ENCODE results near the gene P2RY2.
"Not testable (repeated sequence)": the region's sequence is repeated elsewhere in the genome, so short reads cannot be mapped to it uniquely, and the experiment has no call there.

The P2RY2 gene

GRCh38 chr11:73223998-73224730 lies 6.1 kb downstream of the P2RY2 start:
- DNase-seq (ENCODE audit: extremely low spot score, insufficient read length, low read depth) (no peak), FAIRE-seq (no peak)

- FAIRE-seq = no peak
Observed at GRCh38 chr11:73225001-73225686, 7.1 kb downstream of the P2RY2 start.

DNA sequence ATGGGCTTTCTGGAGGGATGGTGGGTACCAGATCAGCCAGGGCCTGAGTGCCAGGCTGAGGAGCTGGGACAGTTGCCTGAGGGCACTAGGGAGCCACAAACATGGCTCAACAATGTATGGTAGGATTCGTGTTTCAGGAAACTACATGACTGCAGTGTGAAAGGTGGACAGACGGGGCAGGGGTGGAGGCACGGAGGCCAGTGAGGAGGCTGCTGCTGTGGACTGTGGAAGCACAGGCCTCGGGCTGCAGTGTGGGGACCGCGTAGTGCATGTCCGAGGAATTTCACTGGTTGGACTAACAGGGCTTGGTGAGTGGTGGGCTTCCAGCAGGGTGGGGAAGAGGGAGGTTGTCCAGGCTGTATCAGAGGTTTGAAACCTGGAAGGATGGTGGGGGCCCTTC lies 7.8 kb downstream of the P2RY2 start:
- DNase-seq (ENCODE audit: extremely low spot score, insufficient read length, low read depth) (no peak), FAIRE-seq (no peak)

More at GRCh38 chr11:73225001-73225686, 7.1 kb downstream of the P2RY2 start:
- DNase-seq (ENCODE audit: extremely low spot score, insufficient read length, low read depth) = no peak

DNA sequence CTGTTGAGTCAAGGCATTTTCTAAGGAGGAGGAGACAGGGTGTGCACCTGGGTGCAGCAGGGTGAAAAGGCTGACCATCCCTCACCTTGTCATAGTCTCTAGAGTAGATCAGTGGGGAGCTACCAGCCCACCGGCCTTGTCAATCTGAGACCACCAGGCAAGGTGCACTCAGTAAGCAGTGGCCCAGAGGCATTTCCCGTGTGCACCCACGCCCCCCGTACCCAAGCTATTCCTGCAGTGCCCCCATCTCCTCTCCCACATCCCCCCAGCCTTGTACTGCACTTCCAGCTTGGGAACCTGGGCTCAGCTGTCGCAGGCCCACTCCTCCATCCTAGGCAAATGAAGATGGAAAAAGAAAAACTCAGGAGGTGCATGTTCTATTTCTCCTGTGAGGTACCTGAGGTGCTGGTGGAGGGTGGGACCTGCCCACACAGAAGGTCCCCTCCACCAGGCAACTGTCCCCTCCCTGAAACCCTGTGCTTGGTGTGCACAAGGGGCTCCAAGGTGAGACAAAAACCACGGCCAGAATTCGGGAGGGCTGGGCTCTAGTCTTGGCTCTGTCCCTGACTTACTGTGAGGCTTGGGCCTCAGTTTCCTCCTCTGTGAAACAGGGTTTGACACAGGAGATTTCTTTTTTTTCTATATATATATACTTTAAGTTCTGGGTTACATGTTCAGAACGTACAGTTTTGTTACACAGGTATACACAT lies 8.4 kb downstream of the P2RY2 start:
- DNase-seq (ENCODE audit: extremely low spot score, insufficient read length, low read depth) = no peak
- FAIRE-seq = no peak

- no peak for DNase-seq (ENCODE audit: extremely low spot score, insufficient read length, low read depth)
- FAIRE-seq = no peak
Observed at GRCh38 chr11:73227571-73228211, 9.6 kb downstream of the P2RY2 start.

GRCh38 chr11:73228268-73229134 lies 10.4 kb downstream of the P2RY2 start:
- DNase-seq (ENCODE audit: extremely low spot score, insufficient read length, low read depth) = no peak
- FAIRE-seq = no peak

DNA sequence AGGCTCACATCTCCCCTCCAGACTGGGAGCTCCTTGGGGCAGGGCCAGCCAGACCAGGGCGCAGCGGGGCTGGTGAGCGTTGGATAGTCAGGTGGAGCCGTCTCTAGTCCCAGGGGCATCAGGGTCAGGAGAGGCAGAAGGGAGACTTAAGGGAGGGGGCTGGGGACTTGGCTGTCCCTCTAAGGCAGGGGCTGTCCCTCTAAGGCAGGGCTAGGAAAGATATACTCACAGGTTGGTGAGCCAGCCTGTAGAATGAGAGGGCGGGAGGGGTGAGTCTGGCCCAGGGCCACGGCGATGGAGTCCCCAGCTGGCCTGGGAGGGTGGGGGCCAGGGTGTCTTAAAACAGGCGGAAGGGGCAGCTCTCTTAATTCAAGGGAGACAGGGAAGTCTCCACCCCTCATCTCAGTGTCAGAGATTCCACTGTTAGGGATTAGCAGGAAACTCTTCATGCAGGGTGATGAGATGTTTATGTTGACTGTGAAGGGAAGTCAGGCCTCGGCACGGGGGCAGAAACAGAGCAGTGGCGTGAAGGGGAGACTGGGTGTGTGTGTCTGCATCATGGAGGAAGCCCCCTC lies 11.3 kb downstream of the P2RY2 start:
- FAIRE-seq (no peak), DNase-seq (ENCODE audit: extremely low spot score, insufficient read length, low read depth) (no peak)

DNA sequence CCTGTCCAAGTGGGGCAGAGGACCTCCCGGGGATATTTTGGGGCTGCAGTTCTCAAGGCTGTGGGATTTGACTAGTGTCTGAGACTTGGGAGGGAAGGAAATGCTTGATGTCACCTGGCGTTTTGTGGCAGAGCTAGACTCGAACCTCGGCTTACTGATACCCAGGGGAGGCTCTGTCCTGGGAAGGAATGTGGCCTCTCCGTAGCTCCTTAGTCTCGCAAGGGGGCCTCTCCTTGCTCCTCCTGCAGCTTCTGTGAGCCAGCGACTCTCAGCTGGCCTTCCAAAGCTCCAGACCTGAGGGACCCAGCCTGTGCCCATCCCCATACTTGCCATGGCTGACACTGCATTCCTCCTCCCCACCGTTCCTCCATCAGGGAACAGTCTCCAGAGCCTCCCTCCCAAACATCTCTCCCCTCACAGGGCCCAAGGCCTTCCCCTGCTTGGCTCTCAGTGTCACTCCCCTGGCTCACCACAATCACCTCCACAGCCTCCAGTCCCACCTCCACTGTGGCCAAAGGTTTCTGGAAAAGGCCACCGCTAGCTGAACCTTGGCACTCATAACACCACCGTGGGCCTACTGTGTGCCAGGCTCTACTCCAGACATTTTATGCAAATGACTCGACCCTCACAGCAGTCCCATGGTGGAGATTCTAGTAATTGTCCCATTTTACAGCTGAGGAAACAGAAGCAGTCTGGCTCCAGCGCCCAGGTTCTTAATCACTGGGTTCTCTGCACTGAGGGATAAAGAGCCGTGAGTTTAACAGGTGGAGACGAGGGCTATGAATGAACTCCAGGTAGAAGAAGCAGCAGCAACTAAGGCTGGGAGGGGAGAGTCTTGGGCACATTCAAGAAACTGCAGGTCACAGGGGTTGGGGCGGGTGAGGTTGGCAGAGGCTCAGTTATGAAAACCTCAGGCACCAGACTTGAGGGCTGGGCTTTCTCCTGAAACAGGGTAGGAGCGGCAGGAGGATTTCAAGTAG lies 12.1 kb downstream of the P2RY2 start:
- FAIRE-seq = no peak

DNA sequence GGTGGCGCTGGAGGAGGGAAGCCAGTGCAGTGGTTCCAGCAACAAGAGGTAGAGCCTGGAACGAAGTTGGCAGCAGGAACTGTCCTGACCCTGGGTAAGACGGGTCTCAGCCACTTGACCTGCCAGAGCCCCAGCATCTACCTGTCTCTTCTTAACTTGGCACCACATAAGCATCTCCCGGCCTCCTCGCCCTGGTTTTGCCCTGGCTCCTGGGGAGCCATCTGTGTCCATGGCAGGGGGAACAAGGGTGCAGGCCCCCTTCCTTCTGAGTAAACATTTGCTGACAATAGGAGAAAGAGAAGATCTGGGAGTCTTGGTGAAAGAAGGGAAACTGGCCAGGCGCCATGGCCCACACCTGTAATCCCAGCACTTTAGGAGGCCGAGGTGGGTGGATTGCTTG lies 12.8 kb downstream of the P2RY2 start:
- FAIRE-seq (no peak), DNase-seq (ENCODE audit: extremely low spot score, insufficient read length, low read depth) (no peak)

More for the DNA sequence above, 12.1 kb downstream of the P2RY2 start:
- DNase-seq (ENCODE audit: extremely low spot score, insufficient read length, low read depth) = no peak

DNA sequence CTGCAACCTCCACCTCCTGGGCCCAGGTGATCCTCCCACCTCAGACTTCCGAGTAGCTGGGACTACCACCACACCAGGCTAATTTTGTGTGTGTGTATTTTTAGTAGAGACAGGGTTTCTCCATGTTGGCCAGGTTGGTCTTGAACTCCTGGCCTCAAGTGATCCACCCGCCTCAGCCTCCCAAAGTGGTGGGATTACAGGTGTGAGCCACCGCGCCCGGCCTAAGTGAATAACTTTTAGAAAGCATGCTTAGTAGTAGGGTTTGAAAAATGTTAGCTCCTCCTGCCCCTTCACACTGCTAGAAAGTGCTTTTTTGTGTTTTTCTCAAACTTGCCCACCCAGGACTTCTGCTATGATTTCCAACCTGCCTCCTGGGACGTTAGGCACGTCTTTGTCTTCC lies 14.4 kb downstream of the P2RY2 start:
- FAIRE-seq; DNase-seq (ENCODE audit: extremely low spot score, insufficient read length, low read depth): not testable (repeated sequence)

DNA sequence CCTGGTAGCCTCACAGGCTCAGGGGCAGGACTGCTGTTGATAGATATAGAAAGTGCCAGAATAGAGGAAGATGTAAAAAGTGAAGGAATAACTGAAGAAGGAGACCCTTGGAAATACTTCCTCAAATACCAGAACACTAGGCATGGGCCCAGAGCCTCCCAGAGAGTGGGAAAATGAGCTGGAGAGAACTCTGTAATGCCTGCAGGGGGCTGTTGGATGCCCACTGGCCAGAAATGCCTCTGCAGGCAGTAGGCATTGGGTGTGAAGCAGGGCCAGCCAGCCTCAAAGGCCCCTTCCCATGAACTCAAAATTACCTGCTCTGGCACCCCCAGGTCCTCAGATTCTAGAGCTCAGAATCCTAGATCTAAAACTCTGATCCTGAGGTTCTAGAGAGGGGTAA lies 15.1 kb downstream of the P2RY2 start:
- FAIRE-seq (no peak), DNase-seq (ENCODE audit: extremely low spot score, insufficient read length, low read depth) (no peak)

GRCh38 chr11:73233692-73234470 lies 15.8 kb downstream of the P2RY2 start:
- FAIRE-seq (no peak), DNase-seq (ENCODE audit: extremely low spot score, insufficient read length, low read depth) (no peak)

DNA sequence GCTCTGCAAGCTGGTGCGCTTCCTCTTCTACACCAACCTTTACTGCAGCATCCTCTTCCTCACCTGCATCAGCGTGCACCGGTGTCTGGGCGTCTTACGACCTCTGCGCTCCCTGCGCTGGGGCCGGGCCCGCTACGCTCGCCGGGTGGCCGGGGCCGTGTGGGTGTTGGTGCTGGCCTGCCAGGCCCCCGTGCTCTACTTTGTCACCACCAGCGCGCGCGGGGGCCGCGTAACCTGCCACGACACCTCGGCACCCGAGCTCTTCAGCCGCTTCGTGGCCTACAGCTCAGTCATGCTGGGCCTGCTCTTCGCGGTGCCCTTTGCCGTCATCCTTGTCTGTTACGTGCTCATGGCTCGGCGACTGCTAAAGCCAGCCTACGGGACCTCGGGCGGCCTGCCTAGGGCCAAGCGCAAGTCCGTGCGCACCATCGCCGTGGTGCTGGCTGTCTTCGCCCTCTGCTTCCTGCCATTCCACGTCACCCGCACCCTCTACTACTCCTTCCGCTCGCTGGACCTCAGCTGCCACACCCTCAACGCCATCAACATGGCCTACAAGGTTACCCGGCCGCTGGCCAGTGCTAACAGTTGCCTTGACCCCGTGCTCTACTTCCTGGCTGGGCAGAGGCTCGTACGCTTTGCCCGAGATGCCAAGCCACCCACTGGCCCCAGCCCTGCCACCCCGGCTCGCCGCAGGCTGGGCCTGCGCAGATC lies 16.5 kb downstream of the P2RY2 start:
- DNase-seq (ENCODE audit: extremely low spot score, insufficient read length, low read depth) (no peak), FAIRE-seq (no peak)

- FAIRE-seq = no peak
- DNase-seq (ENCODE audit: extremely low spot score, insufficient read length, low read depth) = no peak
Observed at GRCh38 chr11:73235236-73235786, 17.2 kb downstream of the P2RY2 start.

GRCh38 chr11:73236205-73236765 lies 18.2 kb downstream of the P2RY2 start:
- no peak for FAIRE-seq
- DNase-seq (ENCODE audit: extremely low spot score, insufficient read length, low read depth) = no peak

DNA sequence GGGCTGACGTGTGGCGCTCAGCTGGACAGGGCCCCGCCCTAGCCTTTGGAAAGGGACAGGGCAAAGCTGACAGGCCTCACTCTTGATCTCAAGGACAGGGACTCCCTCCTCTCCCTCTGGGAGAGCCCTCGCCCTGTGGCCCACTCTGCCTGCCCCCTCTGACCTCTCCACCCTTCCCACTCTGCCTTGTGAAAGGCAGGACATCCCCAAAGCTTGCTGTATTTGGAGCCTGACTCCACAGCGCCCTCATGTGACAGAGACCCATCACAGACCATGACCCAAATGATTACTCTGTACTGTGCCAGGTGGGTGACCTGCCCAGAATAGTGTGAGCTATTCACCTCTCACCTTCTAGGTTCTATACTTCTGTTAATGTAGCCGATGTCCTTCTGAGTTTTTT lies 18.8 kb downstream of the P2RY2 start:
- FAIRE-seq = peak; percentile 59
- DNase-seq (ENCODE audit: extremely low spot score, insufficient read length, low read depth) = no peak

All from GM18507 (cell line).